Activated T-cell treated with anti-CD3 and anti-CD28 coated beads, Interleukin-2, amount 50 U/mL, for 48 hours (primary cell): ENCODE measurements around the gene KLHL22.
"Not testable (repeated sequence)": the region's sequence is repeated elsewhere in the genome, so short reads cannot be mapped to it uniquely, and the experiment has no call there.

Experiments used
- DNase-seq, 2 experiments: peaks; one replicate each; pipeline ENCODE4 v3.0.0-alpha.2; 2020

The KLHL22 gene

GRCh38 chr22:20466659-20467379 lies 28.8 kb downstream of the KLHL22 start:
- no peak for DNase-seq

DNA sequence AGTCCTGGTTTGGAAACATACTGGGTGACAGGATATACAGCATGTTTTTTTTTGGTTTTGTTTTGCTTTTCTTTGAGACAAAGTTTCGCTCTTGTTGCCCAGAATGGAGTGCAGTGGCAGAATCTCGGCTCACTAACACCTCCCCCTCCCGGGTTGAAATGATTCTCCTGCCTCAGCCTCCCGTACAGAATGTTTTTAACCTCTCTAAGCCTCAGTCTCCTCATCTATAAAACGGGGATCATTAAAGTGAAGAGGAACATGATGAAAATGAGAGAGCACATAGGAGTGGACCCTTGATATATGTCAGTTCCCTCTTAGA lies 29.9 kb downstream of the KLHL22 start:
- DNase-seq = no peak

GRCh38 chr22:20464912-20465758 lies 30.5 kb downstream of the KLHL22 start:
- DNase-seq = no peak

DNA sequence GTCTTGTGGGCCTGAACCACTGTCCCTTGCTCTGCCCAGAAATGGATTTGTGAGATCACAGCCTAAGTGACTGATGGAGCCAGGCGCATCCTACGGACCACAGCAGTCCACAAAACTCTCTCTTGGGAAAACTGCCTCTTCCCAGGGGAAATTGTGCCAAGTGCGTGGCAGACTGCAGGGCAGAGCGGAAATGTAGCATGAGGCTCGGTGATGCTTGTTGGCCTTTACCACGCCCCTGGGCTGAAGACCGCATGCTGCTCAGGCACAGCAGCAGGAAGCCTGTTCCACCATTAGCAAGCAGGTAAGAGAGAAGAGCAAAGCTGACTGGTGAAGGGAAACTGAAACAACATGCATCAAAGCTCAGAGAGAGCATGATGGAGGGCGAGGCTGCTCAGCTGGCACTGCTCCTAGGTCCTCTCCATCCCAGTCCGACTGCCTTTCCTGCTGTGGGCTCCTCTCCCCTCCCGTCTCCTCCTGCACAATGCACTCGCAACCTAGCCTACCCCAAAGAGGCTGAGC lies 31.4 kb downstream of the KLHL22 start:
- peak; percentile 61 to 65 for DNase-seq

- DNase-seq = peak in 1 of 2 experiments; percentile 37
Measured at GRCh38 chr22:20463324-20464095, 32.1 kb downstream of the KLHL22 start.

GRCh38 chr22:20459862-20460261 lies 35.7 kb downstream of the KLHL22 start:
- no peak for DNase-seq

- DNase-seq = no peak
Measured at GRCh38 chr22:20459152-20459542, 36.4 kb downstream of the KLHL22 start.

- no peak for DNase-seq
Measured at GRCh38 chr22:20458530-20459151, 37.0 kb downstream of the KLHL22 start.

DNA sequence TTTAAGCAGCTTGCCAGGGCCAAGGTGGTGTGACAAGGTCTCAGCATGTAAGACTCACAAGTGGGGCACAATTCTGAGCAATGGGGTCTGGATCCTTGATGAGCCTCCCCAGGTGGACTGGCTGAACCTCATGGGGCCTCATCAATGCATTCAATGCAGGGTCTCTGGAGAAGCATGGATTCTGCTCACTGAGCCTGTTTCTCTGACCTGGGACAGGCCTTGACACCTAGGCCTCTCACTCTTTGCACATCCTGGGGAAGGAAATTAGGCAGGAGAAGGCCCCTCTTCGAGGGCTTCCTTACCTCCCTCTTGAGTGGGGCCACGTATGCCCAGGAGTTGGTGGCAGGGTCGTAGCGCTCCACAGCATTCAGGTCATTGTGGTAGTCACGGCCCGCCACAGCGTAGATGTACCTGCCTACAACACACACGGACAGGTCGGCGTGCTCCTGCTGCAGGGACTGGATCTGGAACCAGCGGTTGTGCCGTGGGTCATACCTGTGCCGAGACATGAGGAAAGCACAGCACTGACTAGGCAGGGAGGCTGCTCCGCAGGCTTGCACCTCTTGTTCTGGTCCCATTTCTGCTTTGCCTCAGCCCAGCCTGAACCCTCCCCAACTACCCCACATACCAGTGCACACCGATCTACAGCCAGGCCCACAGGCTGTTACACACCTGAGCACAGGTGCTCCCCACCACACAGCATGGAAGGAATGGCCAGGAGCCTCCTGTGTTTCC lies 37.9 kb downstream of the KLHL22 start:
- no peak for DNase-seq

DNA sequence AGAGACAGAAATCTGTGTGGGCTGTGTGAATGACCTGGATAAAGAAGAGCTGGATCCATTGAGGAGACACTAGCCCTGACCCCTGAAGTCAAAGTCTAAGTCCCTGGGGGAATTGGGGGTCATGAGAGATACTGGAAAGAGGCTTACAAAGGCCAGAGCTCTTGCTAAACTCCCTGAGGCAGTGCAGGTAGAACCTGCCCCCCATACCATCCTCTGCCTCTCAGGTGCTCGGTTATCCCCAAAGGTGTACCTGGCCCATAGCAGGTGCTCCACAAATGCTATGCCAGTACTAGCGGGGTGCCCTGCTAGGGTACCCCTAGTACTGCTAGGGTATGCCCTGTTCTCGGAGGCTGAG lies 38.9 kb downstream of the KLHL22 start:
- no peak for DNase-seq

DNA sequence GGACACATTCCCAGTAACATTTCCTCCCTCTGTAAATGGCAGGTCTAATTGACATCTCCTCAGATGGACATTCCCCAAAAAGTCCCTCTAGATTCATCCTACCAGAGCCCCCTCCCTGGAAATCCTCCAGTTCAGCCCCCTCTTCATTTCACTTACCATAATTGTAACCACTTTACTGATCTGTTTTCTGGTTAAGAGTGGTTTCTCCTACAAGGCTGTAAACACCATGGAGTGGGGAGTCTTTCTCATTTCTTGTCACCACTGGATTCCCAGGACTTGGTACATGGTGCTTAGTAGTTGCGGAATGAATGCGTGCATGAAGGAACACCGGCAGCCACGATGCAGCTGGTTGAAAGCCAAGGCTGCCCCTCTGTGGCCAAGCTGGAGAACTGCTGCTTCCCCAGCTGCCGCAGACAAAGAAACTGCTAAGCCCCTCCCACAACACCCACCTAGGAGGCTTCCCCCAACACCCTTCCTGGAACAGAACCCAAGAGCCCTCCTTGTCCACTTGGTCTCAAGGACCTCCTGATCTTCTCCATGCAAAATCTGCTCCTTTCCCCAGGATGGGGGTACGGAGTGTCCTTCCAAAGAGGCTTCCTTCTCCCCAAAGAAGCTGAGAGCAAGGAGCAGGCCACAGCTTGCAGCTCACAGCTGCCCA lies 39.4 kb downstream of the KLHL22 start:
- DNase-seq = peak; percentile 77 to 84

DNA sequence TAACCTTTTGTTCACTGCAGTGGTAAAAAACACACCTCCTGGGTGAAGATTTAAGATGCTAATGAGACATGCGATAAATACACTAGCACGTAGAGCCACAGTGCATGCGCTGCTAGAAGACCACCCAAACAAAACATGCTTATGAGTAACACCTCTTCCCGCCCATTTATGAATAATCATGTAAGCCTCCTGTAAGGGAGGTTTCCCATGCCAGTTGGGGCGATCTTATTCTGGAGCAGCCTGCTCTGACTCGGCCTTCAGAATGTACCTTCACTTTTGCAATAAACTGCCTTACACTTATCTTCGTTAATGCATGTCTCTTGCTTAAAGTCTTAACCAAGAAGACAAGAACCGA lies 39.9 kb downstream of the KLHL22 start:
- DNase-seq = no peak

- DNase-seq = no peak
Measured at GRCh38 chr22:20453222-20453621, 42.4 kb downstream of the KLHL22 start.

- no peak for DNase-seq
Measured at GRCh38 chr22:20451920-20452319, 43.7 kb downstream of the KLHL22 start.

DNA sequence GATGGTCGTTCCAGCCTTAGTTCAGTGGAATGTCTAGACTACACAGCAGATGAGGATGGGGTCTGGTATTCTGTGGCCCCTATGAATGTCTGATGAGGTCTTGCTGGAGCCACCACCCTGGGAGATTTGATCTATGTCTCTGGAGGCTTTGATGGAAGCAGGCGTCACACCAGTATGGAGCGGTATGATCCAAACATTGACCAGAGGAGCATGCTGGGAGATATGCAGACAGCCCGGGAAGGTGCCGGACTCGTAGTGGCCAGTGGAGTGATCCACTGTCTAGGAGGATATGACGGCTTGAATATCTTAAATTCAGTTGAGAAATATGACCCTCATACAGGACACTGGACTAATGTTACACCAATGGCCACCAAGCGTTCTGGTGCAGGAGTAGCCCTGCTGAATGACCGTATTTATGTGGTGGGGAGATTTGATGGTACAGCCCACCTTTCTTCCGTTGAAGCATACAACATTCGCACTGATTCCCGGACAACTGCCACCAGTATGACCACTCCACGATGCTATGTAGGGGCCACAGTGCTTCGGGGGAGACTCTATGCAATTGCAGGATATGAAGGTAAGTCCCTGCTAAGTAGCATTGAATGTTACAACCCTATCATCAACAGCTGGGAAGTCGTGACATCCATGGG lies 44.3 kb downstream of the KLHL22 start:
- DNase-seq = not testable (repeated sequence)

GRCh38 chr22:20450551-20450906 lies 45.1 kb downstream of the KLHL22 start:
- no peak for DNase-seq

DNA sequence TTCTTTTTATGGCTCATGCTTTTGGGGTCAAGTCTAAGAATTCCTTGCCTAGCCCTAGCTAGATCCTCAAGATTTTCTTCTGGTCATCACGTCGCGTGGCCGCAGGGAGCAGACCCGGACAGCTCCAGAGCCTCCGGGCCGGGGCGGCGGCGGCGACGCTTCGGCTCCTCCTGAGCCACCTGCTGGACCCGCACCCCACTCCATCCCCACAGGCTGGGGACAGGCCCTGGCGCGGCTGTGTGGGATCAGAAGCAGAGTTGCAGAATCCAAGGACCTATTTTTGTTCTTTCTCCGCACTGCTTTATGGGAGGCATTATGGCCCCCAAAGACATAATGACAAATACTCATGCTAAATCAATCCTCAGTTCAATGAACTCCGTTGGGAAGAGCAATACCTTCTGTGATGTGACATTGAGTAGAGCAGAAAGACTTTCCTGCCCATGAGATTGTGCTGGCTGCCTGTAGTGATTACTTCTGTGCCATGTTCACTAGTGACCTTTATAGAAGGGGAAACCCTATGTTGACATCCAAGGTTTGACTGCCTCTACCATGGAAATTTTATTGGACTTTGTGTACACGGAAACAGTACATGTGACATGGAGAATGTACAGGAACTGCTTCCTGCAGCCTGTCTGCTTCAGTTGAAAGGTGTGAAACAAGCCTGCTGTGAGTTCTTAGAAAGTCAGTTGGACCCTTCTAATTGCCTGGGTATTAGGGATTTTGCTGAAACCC lies 45.6 kb downstream of the KLHL22 start:
- DNase-seq = no peak

DNA sequence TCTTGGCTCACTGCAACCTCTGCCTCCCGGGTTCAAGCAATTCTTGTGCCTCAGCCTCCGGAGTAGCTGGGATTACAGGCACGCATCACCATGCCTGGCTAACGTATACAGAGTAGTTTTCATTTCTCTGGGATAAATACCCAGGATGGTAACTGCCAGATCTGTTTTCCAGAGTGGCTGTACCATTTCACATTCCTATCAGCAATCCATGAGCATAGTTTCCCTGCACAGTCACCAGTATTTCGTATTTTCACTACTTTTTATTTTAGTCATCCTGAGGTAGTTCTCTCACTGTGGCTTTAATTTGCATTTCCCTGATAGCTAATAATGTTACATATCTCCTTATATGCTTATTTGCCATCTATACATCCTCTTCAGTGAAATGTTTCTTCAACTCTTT lies 47.0 kb downstream of the KLHL22 start:
- DNase-seq = no peak

- DNase-seq = no peak
Measured at GRCh38 chr22:20446383-20446970, 49.1 kb downstream of the KLHL22 start.

DNA sequence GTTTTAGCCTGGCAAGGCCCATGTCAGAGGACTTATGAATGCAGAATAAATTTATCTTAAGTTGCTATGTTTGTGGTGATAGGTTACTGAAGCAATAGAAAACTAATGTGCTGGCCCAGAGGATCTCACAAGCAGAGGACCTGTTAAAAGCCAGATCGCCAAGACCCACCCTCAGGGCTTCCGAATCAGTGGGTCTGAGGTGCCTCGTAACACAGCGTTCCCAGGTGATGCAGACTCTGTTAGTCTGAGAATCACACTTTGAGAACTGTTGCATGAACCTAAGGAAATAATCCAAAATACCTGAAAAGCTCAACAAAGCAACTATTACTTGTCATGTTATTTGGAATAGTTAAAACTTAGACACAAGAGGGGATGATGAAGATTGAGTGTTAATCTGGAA lies 51.3 kb downstream of the KLHL22 start:
- DNase-seq = no peak
